Testis (tissue), 3 donors: ENCODE data around the gene MYBPH. TPM values are rescaled to one million over a fixed set of nuclear protein-coding genes. Genes with fewer than 3 reads are reported as not detected.
A peak's percentile ranks its signal among the peaks of the same experiment; 100 is the strongest.

Source experiments
- DNase-seq: peaks from one replicate; pipeline ENCODE4 v3.0.0-alpha.2; 2019
- H3K27ac ChIP-seq, 2 donors: fragments of 200-600 bp; sonication (generic); one replicate each; pipeline ENCODE4 v1.5.1; 2019
- H3K27me3 ChIP-seq: fragments of 200-600 bp; sonication (generic); one replicate; pipeline ENCODE4 v1.5.1; 2019
- H3K36me3 ChIP-seq: fragments of 200-600 bp; sonication (generic); one replicate; pipeline ENCODE4 v1.5.1; 2017; ENCODE audit warnings: low read depth; ENCODE audit errors: missing control alignments
- H3K4me1 ChIP-seq: fragments of 200-600 bp; sonication (generic); one replicate; pipeline ENCODE4 v1.5.1; 2019
- H3K4me3 ChIP-seq, 2 donors: fragments of 200-600 bp; sonication (generic); one replicate each; pipeline ENCODE4 v1.5.1; 2017 to 2019
- H3K9me3 ChIP-seq: fragments of 200-600 bp; sonication (generic); one replicate; pipeline ENCODE4 v1.5.1; 2017
- POLR2A ChIP-seq: fragments of 450-650 bp; IDR thresholded peaks from one replicate; pipeline ENCODE4 v1.6.1; 2017; ENCODE audit warnings: antibody characterized with exemption, mild to moderate bottlenecking, moderate library complexity
- WGBS, 2 donors: methylation state at CpG; one replicate each; pipeline ENCODE4 v1.1.5; 2018; 5-methylcytosine and 5-hydroxymethylcytosine counted together
- intact Hi-C: fragments of 100-400 bp; cut with DNase I; formaldehyde crosslinking; loops from one replicate; pipeline ENCODE4 v1.15.1; 2023; ENCODE audit warnings: low total_unique reads
- polyA plus RNA-seq: library from polyadenylated mRNA; stranded (reverse); fragments of 350-450 nt; fragmentation: Illumina TruSeq; extraction: RNeasy Lipid Tissue Mini Kit (QIAGEN cat#74804); gene quantifications from one replicate; pipeline ENCODE4 v1.2.3, GENCODE V29; 2014; ENCODE audit warnings: low read depth, low replicate concordance; ENCODE audit not compliant: insufficient read depth
- total RNA-seq, 2 donors: library from RNA; depleted of rRNA; stranded (reverse); fragments of >200 nt; gene quantifications; one replicate each; pipeline ENCODE4 v1.2.3, GENCODE V29; 2016
- TF ChIP-seq, protein P1 (sequence below), 3 experiments: fragments of 450-650 bp in 2 of 3; fragments of 200-600 bp in 1 of 3; sonication (generic) in 1 of 3; IDR thresholded peaks; one replicate each; pipeline ENCODE4 v1.5.1; 2016 to 2019; ENCODE audit warnings: antibody characterized with exemption in 3 of 3, mild to moderate bottlenecking in 2 of 3, moderate library complexity in 1 of 3

The MYBPH gene
- total and polyA plus RNA-seq, 3 donors from 2014 or later, result 0.16 to 2.9 (median 0.25) TPM

DNA sequence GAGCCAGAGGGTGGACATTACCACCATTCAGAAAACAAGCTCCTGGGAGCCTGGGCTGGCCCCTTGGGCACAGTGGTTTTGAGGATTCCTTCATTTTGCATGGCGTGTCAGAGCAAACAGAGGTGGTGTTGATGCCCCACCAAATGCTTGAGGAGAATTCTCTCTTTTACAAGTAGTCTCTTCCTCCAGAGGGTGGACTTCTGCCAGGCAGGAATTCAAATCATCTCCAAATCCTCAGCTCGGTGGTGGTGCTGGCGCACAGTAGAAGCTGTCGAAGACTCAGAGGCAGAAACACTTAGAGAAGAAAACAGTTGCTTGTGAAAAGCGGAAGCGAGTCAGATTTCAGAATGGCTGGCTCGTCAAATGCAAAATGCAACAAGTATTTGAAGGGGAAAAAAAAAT lies 14.3 kb upstream of the MYBPH start:
- WGBS, 2 donors, result 80 to 95% methylated on average over 7 of the region's 7 CpGs
- peaks cover 12% of the 10 kb centered on the region for H3K4me1 ChIP-seq
- H3K27me3 ChIP-seq, result no peaks in the 10 kb centered on the region
- TF ChIP-seq, protein P1, sequence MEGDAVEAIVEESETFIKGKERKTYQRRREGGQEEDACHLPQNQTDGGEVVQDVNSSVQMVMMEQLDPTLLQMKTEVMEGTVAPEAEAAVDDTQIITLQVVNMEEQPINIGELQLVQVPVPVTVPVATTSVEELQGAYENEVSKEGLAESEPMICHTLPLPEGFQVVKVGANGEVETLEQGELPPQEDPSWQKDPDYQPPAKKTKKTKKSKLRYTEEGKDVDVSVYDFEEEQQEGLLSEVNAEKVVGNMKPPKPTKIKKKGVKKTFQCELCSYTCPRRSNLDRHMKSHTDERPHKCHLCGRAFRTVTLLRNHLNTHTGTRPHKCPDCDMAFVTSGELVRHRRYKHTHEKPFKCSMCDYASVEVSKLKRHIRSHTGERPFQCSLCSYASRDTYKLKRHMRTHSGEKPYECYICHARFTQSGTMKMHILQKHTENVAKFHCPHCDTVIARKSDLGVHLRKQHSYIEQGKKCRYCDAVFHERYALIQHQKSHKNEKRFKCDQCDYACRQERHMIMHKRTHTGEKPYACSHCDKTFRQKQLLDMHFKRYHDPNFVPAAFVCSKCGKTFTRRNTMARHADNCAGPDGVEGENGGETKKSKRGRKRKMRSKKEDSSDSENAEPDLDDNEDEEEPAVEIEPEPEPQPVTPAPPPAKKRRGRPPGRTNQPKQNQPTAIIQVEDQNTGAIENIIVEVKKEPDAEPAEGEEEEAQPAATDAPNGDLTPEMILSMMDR (IDR thresholded peaks at IDR 0.05), result no peak
- no peak for TF ChIP-seq POLR2A
- no peak overlapping the region for H3K4me3 ChIP-seq
- no peak for DNase-seq
- intact Hi-C loops, result no loop called here
- no peaks in the 10 kb centered on the region for H3K36me3 ChIP-seq
- H3K27ac ChIP-seq, result no peak overlapping the region
- no peaks in the 10 kb centered on the region for H3K9me3 ChIP-seq

DNA sequence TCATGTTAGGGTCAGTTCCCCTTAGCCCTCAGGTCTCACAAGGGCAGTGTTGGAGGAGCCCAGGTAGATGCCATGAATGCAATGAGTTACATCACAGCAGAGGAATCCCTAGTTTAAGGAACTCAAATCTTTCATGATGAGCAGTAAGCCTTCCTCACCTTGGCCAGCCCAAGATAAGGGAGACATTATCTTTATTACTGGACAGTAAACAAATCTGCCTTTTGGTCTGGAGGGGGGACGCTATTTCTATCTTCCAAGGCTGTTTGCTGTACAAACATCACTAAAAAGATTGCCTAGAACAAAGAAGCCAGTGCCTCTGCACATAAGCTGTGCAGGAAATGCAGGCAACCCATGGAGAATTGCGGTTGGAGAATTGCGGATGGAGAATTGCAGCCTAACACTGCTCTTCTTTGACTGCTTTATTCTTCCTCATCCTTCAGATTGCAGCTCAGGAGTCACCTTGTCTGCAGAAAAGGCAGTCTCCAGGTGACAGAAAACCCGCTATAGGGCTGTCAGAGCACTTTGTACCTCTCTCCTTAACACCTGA lies 13.1 kb upstream of the MYBPH start:
- no peaks in the 10 kb centered on the region for H3K9me3 ChIP-seq
- no peak for DNase-seq
- WGBS, 2 donors, result 78 to 87% methylated on average over 4 of the region's 4 CpGs
- no peak for TF ChIP-seq POLR2A
- intact Hi-C loops, result no loop called here
- no peak overlapping the region for H3K4me3 ChIP-seq
- H3K27me3 ChIP-seq, result no peaks in the 10 kb centered on the region
- no peaks in the 10 kb centered on the region for H3K36me3 ChIP-seq
- H3K4me1 ChIP-seq, result peaks cover 12% of the 10 kb centered on the region
- H3K27ac ChIP-seq, result no peak overlapping the region

DNA sequence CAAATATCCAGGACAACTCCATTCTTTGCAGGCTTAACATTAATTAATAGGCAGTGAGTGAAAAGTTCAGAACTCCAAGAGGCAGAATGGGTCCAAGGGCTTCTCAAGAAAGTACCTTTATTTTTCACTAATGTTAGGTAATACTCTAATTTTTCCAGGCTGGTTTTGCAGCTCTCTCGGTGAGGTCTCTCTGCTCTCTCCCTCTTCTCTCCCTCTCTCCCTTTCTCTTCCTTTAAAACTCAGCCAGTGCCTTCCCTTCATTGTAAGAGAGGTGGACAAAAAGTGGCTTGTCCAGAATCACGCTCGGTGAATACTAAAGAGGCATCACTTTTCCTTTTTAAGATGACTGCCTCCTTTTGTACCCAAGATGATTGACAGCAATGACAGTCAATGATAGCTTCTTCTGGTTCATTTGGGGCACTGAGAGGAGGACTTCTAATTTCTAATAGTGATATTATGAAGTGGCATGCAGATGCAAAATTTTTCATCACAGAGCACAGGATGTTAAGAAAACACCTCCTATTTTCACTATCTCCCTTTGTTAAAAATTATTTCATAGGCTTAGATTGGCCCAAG lies 12.2 kb upstream of the MYBPH start:
- WGBS, 2 donors, result 70 to 93% methylated on average over 3 of the region's 3 CpGs
- Histone ChIP-seq H3K27ac (no peak overlapping the region), H3K4me1 (peaks cover 12% of the 10 kb centered on the region), H3K27me3 (no peaks in the 10 kb centered on the region), H3K9me3 (no peaks in the 10 kb centered on the region), H3K36me3 (no peaks in the 10 kb centered on the region), H3K4me3 (no peak overlapping the region)
- intact Hi-C loops, result no loop called here
- DNase-seq, result no peak
- TF ChIP-seq, protein P1 (IDR thresholded peaks at IDR 0.05), result no peak
- TF ChIP-seq POLR2A, result no peak

DNA sequence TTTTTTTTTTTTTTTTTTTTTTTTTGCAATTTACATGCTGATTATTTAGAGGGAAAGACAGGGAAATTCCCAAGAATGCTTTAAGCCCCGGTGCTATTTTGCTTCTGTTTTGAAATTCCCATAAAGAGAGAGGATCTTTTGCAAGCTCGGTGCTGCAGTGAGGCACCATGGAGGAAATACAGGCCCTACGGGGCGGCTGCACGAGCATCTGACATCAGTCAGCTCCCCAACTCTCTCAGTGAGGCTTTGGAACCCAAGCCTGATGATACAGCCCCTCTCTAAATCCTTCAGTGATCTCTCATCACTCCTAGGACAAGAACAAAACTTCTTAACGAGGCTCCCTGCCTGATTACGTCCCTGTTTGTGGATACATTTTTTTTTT lies 11.7 kb upstream of the MYBPH start:
- H3K27ac ChIP-seq, result no peak overlapping the region
- no peaks in the 10 kb centered on the region for H3K9me3 ChIP-seq
- intact Hi-C loops, result no loop called here
- no peaks in the 10 kb centered on the region for H3K27me3 ChIP-seq
- WGBS, 2 donors, result 40 to 62% methylated on average over 7 of the region's 7 CpGs
- H3K4me3 ChIP-seq, result no peak overlapping the region
- DNase-seq, result no peak
- TF ChIP-seq, protein P1 (IDR thresholded peaks at IDR 0.05), result no peak
- no peak for TF ChIP-seq POLR2A
- no peaks in the 10 kb centered on the region for H3K36me3 ChIP-seq
- H3K4me1 ChIP-seq, result peaks cover 12% of the 10 kb centered on the region

DNA sequence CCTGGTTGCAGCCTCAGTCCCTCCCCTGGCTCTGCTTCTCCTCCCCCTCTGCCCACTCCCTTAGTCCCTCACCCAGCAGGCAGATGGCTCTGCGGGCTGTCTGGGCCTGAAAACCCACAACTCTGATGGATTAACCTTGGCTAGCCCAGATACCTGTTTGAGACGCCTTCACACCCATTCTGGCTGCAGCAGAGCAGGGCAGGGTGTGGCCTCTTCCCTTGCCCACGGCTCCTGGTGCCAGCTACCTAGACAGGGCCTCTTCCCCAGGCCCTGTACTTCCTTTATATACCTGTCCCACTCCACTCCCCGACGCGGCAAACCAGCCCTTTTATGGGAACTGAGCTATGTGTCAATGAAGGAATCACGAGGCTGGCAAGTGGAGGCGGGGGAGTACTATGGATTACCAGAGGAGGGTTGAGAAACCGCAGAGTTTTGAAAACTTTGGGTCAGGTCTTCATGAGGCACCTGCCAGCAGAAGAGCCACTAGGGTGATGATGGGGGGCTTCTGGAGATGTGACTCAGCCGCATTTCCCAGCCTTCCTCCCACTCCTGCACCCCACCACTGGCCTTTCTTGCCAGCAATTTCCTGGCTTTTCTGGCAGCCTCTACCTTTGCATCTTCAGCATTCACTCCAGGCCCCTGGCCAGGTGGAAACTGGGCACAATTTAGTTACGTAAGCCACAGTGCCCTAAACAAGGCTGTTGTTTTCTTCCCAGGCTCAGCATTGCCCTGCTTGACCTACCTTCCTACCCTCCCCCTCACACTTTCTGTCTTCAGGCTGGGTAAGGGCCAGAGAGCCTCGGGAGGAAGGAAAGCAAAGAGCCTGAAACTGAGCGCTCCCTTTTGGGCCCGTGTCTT lies 11.0 kb upstream of the MYBPH start, which contains the start of gene CHI3L1:
TSS of gene CHI3L1 (minus strand) at position 259 of the 858 bp plus-strand sequence. CDS start at position 178, 81 bp downstream.
- no peaks in the 10 kb centered on the region for H3K27me3 ChIP-seq
- TF ChIP-seq POLR2A, result no peak
- TF ChIP-seq, protein P1 (IDR thresholded peaks at IDR 0.05), result no peak
- no peaks in the 10 kb centered on the region for H3K9me3 ChIP-seq
- 43 to 72% methylated on average over 14 of the region's 14 CpGs for WGBS, 2 donors
- no peak within 1 kb of the TSS for H3K4me3 ChIP-seq
- intact Hi-C loops, result no loop called here
- no peaks in the 10 kb centered on the region for H3K36me3 ChIP-seq
- DNase-seq, result peak; percentile 59
- H3K4me1 ChIP-seq, result peaks cover 17% of the 10 kb centered on the region
- H3K27ac ChIP-seq, result no peak within 1 kb of the TSS
